GM21737 (cell line): Measurements from ENCODE around the gene PLET1.
"Not testable (repeated sequence)": the region's sequence is repeated elsewhere in the genome, so short reads cannot be mapped to it uniquely, and the experiment has no call there.

Experiments
- ATAC-seq: cut with Tn5 transposase; IDR thresholded peaks from one replicate; pipeline ENCODE4 v1.9.1; 2021; ENCODE audit warnings: mild to moderate bottlenecking, moderate library complexity; ENCODE audit not compliant: unreplicated experiment

Gene PLET1

DNA sequence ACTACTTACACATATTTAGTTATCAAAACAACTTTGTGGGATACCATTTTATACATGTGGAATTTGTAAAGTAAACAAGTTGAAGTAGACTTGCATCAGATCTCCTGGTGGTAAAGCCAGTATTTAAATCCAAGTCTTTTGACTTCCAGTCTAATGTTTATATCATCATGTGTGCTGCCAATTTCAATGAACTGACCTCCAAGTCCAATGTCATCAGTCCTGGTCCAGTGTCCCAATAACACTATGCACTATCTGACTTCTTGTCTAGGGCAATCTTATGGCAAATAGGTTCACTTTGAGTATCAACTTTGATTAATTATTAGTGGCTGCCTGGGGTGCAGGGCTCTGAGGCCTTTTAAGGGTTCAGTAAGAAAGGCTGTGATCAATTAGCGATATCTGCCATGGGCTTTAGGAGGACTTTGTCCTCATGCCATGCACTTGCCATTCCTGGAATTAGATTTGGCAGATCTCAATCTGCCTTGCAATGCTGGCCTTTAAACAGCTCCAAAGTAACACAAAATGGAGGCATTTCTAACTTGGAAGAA lies 44.0 kb downstream of the PLET1 start:
- ATAC-seq: no peak

DNA sequence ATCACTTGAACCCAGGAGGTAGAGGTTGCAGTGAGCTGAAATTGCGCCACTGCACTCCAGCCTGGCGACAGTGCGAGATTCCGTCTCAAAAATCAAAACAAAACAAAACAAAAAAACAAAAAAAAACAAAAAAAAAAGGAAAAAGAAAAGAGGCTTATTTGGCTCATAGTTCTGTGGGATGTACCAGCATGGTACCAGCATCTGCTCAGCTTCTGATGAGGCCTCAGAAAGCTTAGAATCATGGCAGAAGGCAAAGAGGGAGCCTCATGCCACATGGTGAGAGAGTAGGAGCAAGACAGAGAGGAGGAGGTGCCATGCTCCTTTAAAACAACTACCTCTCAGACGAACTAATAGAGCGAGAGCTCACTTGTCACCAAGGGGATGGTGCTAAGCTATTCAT lies 45.0 kb downstream of the PLET1 start:
- ATAC-seq: no peak

DNA sequence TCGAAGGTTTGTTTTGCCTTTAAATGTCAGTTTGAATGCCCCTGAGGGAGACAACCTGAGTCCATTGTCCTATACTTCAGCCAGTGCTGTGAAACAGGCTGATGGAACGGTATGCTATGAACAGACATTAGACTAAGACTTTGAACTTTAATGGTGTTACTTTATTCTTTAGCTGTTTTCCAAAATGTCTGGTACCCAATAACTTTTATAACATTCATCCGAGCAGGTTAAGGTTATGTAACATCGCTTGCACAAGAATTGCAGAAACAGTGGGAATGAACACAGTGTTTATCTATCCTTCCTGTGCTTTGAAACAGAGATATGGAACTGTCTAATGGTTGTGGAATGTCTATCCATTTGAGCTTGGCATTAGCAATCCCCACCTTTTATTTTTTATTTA lies 46.9 kb downstream of the PLET1 start:
- no peak for ATAC-seq

DNA sequence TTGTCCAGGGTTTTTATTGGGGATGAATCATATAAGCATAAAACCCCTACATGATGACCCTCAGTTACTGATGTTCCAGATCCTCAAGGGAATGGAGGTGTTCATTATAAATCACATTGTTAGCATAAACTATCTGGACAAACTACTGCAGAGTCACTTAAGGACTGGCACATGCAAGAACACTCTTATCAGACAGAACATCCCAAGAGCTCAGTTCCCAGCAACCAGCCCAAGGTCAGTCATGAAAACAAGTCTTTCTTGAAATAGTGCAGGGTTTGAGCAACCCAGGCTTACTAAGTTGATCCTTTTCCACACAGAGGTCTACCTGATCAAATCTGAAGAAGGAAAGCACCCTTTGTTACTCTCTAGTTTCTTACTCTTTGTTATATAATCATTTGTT lies 48.0 kb downstream of the PLET1 start:
- ATAC-seq: no peak

GRCh38 chr11:112212290-112212689 lies 48.4 kb downstream of the PLET1 start:
- ATAC-seq: no peak

GRCh38 chr11:112211536-112211935 lies 49.1 kb downstream of the PLET1 start:
- no peak for ATAC-seq

DNA sequence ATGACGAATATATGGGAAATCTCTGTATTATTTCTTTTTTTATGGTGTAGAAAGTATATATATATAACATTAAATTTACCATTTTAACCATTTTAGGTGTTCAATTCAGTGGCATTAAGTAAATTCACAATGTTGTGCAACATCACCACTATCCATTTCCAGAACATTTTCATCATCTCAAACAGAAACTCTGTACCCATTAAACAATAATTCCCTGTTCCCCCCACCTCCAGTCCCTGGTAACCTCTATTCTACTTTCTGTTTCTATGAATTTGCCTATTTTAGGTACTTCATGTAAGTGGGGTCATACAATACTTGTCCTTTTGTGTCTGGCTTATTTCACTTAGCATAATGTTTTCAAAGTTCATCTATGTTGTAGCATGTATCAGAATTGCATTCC lies 49.8 kb downstream of the PLET1 start:
- no peak for ATAC-seq

GRCh38 chr11:112206071-112206470 lies 54.6 kb downstream of the PLET1 start:
- no peak for ATAC-seq

DNA sequence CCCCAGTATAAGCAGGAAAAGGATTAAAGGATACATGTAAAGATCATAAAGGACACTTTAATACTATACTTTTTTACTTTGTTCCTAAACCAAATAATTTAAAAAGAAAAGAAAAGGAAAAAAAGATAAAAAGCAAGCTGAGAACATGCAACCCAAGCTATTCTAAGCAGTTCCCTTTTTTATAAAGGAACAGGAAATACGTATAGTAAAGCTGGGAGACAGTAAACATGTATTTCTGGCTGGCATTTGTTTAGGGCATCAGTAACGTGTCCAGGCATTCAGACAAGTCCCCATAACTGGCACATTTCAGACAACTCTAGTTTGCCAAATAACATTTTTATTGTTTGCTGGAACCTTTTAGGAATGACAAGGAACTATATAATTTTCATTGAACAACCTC lies 60.4 kb downstream of the PLET1 start:
- no peak for ATAC-seq

DNA sequence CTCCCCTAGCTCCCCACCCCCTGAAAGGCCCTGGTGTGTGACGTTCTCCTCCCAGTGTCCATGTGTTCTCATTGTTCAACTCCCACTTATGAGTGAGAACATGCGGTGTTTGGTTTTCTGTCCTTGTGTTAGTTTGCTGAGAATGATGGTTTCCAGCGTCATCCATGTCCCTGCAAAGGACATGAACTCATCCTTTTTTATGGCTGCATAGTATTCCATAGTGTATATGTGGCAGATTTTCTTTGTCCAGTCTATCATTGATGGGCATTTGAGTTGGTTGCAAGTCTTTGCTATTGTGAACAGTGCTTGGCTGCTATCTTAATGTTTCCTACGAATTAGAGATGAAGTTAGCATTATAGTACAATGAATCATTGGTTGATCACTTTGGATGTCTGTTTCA lies 61.6 kb downstream of the PLET1 start:
- not testable (repeated sequence) for ATAC-seq
